ENCODE data around the gene RPUSD1. TPM values are rescaled to one million over a fixed set of nuclear protein-coding genes. Genes with fewer than 3 reads are reported as not detected.

RPUSD1 gene
- total and polyA plus RNA-seq, 2 experiments from 2014 or later = 15.4 to 54.3 TPM

DNA sequence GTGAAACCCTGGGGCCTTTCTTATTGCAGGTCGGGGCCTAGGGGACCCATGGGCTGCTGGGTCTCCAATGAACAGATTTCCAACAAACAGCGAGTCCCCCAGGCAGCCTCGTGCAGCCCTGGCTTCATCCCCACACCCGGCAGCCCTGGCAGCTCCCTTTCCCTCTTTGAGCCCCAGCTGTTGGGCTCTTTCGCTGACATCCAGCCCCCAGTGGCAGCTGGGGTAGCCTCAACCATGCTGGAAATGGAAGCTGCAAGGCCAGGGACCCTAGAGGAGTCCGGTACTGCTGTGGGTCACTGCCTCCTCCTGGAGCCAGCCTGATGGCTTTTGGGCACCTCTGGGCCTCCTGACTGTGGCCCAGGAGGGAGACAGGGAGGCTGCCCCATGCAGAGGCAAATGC is 5.9 kb downstream of the RPUSD1 start:
- no peak for DNase-seq
- Histone ChIP-seq H3K27ac (no peak overlapping the region), H3K9me3 (ENCODE audit: low read depth) (no peaks in the 10 kb centered on the region), H2AFZ (no peak overlapping the region), H3K4me1 (ENCODE audit: insufficient read depth) (no peaks in the 10 kb centered on the region; the same call in 1 of the 2 replicates), H3F3A (ENCODE audit: insufficient read depth) (no peaks in the 10 kb centered on the region), H3K9me2 (ENCODE audit: insufficient read depth) (no peaks in the 10 kb centered on the region), H3K36me3 (ENCODE audit: low read depth) (no peaks in the 10 kb centered on the region), H4K20me1 (ENCODE audit: insufficient read depth) (no peaks in the 10 kb centered on the region), H3K4me2 (ENCODE audit: unreplicated experiment) (no peak overlapping the region), H3K4me3 (no peak overlapping the region), H3K79me2 (ENCODE audit: insufficient read depth) (peaks cover 4% of the 10 kb centered on the region; the same call in 1 of the 2 replicates), H3K9ac (no peak overlapping the region), H3K27me3 (replicated peaks; ENCODE audit: insufficient read depth) (no peaks in the 10 kb centered on the region)
- no peak for TF ChIP-seq EZH2 (IDR thresholded peaks at IDR 0.05; ENCODE audit: insufficient read depth, poor library complexity, severe bottlenecking)
- TF ChIP-seq EZH2phosphoT487 (IDR thresholded peaks at IDR 0.05; ENCODE audit: insufficient read depth, low read depth) = no peak
- WGBS, 2 experiments (ENCODE audit: low coverage in 1 of 2, low lambda C conversion rate in 2 of 2, missing lambda C conversion rate in 2 of 2) = 35 to 37% methylated on average over 6 of the region's 6 CpGs
- in situ Hi-C loops (cut with MboI) = no loop called here

DNA sequence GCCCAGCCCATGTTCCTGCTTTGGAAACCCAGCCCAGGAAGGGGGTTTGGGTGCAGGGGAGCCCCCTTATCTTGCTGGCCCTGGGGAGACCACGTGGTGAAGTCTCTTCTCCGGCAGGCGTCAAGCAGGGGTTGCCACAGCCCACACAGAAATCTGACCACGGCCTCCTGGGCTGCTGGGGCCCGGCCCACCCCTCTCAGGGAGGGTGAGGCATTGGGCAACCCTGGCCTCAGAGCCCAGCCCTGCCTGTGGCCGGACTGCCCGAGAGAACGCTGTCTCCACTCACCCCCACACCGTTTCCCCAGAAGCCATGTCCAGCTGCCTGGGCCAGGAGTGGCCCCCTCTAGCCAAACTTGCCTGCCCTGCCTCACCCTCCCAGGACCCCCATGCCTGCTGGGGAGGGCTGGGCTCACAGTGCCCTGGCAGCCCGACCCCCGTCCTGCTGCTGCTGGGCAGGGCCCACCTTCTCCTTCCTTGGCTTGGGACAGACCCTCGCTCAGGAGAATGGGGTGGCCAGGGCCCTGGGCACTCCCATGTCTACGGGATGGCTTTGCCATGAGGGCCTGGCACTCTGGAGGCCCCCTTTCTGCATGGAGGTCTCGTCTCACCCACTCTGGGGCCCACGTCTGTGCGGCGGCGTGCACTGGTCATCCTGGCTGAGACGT is 6.7 kb downstream of the RPUSD1 start:
- WGBS, 2 experiments (ENCODE audit: low coverage in 1 of 2, low lambda C conversion rate in 2 of 2, missing lambda C conversion rate in 2 of 2) = 56 to 59% methylated on average over 19 of the region's 19 CpGs
- no peaks in the 10 kb centered on the region; the same call in 1 of the 2 replicates for H3K4me1 ChIP-seq (ENCODE audit: insufficient read depth)
- no peaks in the 10 kb centered on the region for H3K9me2 ChIP-seq (ENCODE audit: insufficient read depth)
- H3F3A ChIP-seq (ENCODE audit: insufficient read depth) = no peaks in the 10 kb centered on the region
- no peaks in the 10 kb centered on the region for H3K9me3 ChIP-seq (ENCODE audit: low read depth)
- in situ Hi-C loops (cut with MboI) = no loop called here
- H3K79me2 ChIP-seq (ENCODE audit: insufficient read depth) = no peaks in the 10 kb centered on the region; the same call in 1 of the 2 replicates
- H3K9ac ChIP-seq = no peak overlapping the region
- H2AFZ ChIP-seq = no peak overlapping the region
- H3K27ac ChIP-seq = no peak overlapping the region
- no peak for TF ChIP-seq EZH2phosphoT487 (IDR thresholded peaks at IDR 0.05; ENCODE audit: insufficient read depth, low read depth)
- no peak for TF ChIP-seq EZH2 (IDR thresholded peaks at IDR 0.05; ENCODE audit: insufficient read depth, poor library complexity, severe bottlenecking)
- no peaks in the 10 kb centered on the region for H3K27me3 ChIP-seq (replicated peaks; ENCODE audit: insufficient read depth)
- no peaks in the 10 kb centered on the region for H4K20me1 ChIP-seq (ENCODE audit: insufficient read depth)
- no peak overlapping the region for H3K4me2 ChIP-seq (ENCODE audit: unreplicated experiment)
- no peaks in the 10 kb centered on the region for H3K36me3 ChIP-seq (ENCODE audit: low read depth)
- no peak for DNase-seq
- no peak overlapping the region for H3K4me3 ChIP-seq

- no peaks in the 10 kb centered on the region for H3K9me3 ChIP-seq (ENCODE audit: low read depth)
- no peaks in the 10 kb centered on the region for H4K20me1 ChIP-seq (ENCODE audit: insufficient read depth)
- no peak overlapping the region for H3K4me2 ChIP-seq (ENCODE audit: unreplicated experiment)
- no peak for DNase-seq
- no peaks in the 10 kb centered on the region for H3K36me3 ChIP-seq (ENCODE audit: low read depth)
- no peaks in the 10 kb centered on the region for H3K27me3 ChIP-seq (replicated peaks; ENCODE audit: insufficient read depth)
- in situ Hi-C loops (cut with MboI) = no loop called here
- no peak overlapping the region for H3K4me3 ChIP-seq
- H3K27ac ChIP-seq = no peak overlapping the region
- H3K4me1 ChIP-seq (ENCODE audit: insufficient read depth) = no peaks in the 10 kb centered on the region; the same call in 1 of the 2 replicates
- H2AFZ ChIP-seq = no peak overlapping the region
- no peak for TF ChIP-seq EZH2phosphoT487 (IDR thresholded peaks at IDR 0.05; ENCODE audit: insufficient read depth, low read depth)
- no peak for TF ChIP-seq EZH2 (IDR thresholded peaks at IDR 0.05; ENCODE audit: insufficient read depth, poor library complexity, severe bottlenecking)
- no peak overlapping the region for H3K9ac ChIP-seq
- H3F3A ChIP-seq (ENCODE audit: insufficient read depth) = no peaks in the 10 kb centered on the region
- H3K9me2 ChIP-seq (ENCODE audit: insufficient read depth) = no peaks in the 10 kb centered on the region
- H3K79me2 ChIP-seq (ENCODE audit: insufficient read depth) = no peaks in the 10 kb centered on the region
- 68 to 70% methylated on average over 16 of the region's 16 CpGs for WGBS, 2 experiments (ENCODE audit: low coverage in 1 of 2, low lambda C conversion rate in 2 of 2, missing lambda C conversion rate in 2 of 2)
Measured at GRCh38 chr16:780296-780695, 7.9 kb downstream of the RPUSD1 start.

DNA sequence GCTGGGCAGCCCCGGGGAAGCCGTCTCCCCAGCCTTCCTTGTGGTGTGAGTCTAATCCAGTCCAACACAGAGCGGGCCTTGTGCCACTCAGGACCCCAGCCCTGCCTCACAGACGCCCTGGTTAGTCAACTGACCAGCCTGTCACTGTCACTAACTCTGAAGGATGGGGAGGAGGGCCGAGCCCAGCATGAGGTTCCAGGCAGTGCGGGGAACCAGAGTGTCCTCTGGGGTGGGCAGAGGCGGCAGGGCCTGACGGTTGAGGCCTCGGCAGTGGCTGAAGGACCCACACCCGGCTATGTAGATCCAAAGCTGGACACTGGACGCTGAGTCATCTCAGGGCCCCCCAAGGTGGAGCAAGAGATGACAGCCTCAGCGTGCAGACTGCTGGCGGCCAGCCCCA is 8.6 kb downstream of the RPUSD1 start:
- no peak overlapping the region for H2AFZ ChIP-seq
- no peaks in the 10 kb centered on the region for H3K9me2 ChIP-seq (ENCODE audit: insufficient read depth)
- no peaks in the 10 kb centered on the region for H3K36me3 ChIP-seq (ENCODE audit: low read depth)
- no peaks in the 10 kb centered on the region for H3K79me2 ChIP-seq (ENCODE audit: insufficient read depth)
- H3K4me2 ChIP-seq (ENCODE audit: unreplicated experiment) = no peak overlapping the region
- no peak for TF ChIP-seq EZH2 (IDR thresholded peaks at IDR 0.05; ENCODE audit: insufficient read depth, poor library complexity, severe bottlenecking)
- no peak for TF ChIP-seq EZH2phosphoT487 (IDR thresholded peaks at IDR 0.05; ENCODE audit: insufficient read depth, low read depth)
- no peak overlapping the region for H3K27ac ChIP-seq
- no peaks in the 10 kb centered on the region for H3F3A ChIP-seq (ENCODE audit: insufficient read depth)
- H3K4me3 ChIP-seq = no peak overlapping the region
- no peaks in the 10 kb centered on the region for H3K27me3 ChIP-seq (replicated peaks; ENCODE audit: insufficient read depth)
- H4K20me1 ChIP-seq (ENCODE audit: insufficient read depth) = no peaks in the 10 kb centered on the region
- H3K9ac ChIP-seq = no peak overlapping the region
- WGBS, 2 experiments (ENCODE audit: low coverage in 1 of 2, low lambda C conversion rate in 2 of 2, missing lambda C conversion rate in 2 of 2) = 64 to 66% methylated on average over 8 to 12 of the region's 13 CpGs
- DNase-seq = no peak
- H3K9me3 ChIP-seq (ENCODE audit: low read depth) = no peaks in the 10 kb centered on the region
- no peaks in the 10 kb centered on the region; the same call in 1 of the 2 replicates for H3K4me1 ChIP-seq (ENCODE audit: insufficient read depth)
- in situ Hi-C loops (cut with MboI) = no loop called here

Data from GM23248 (cell line).